ENCODE data around the gene ZP4. TPM values are rescaled to one million over a fixed set of nuclear protein-coding genes. Genes with fewer than 3 reads are reported as not detected.
"Not testable (repeated sequence)": the region's sequence is repeated elsewhere in the genome, so short reads cannot be mapped to it uniquely, and the experiment has no call there.

ZP4 gene
- polyA plus RNA-seq, 4 donors: not detected

DNA sequence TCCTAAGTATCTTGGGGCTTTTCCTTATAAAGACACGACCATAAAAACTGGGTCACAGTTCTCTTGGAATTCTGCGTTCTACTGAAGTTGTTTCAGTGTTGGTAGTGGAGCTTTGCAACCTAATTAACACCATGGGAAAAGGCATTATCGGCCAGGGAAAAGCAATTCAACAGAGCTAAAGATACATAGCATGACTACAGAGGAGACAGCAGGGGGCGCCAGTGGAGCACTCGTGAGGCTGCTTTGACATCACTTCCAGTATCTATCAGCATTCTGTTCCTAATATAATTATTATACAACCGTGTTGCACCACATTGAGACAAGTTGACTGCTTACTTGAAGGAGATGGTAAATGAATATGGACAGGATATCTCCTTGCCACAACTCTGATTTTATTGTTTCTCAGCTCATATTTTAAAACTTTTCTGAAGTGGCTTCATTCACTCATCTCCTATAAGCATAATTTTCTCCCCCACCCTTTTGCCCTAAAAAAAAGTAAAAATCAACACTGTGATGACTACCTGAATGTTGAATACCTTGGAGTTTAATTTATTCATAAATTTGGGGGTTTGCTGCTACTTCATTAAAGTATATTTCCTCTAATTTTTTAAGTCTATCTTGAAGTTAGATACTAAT, 39.4 kb downstream of the ZP4 start:
- 18 to 22% (median 18%) methylated on average over 6 of the region's 6 CpGs for WGBS, 3 donors
- H3K27ac ChIP-seq (ENCODE audit: low read depth in 1 of 3, low read length in 2 of 3): no peak overlapping the region
- H3K4me3 ChIP-seq (ENCODE audit: low read depth in 1 of 3, low read length in 3 of 3): no peak overlapping the region
- DNase-seq (peak; percentile 45 to 48), FAIRE-seq (no peak)
- H3K27me3 ChIP-seq (ENCODE audit: control insufficient read depth in 3 of 3, insufficient read depth in 3 of 3, low read length in 3 of 3): no peaks in the 10 kb centered on the region
- no peaks in the 10 kb centered on the region for H3K4me1 ChIP-seq (ENCODE audit: control insufficient read depth in 3 of 3, insufficient read depth in 2 of 3, low read depth in 1 of 3, low read length in 2 of 3)
- no peaks in the 10 kb centered on the region for H3K36me3 ChIP-seq (ENCODE audit: control insufficient read depth in 3 of 3, insufficient read depth in 2 of 3, low read depth in 1 of 3, low read length in 3 of 3)
- no peaks in the 10 kb centered on the region for H3K9me3 ChIP-seq (ENCODE audit: control insufficient read depth in 2 of 2, insufficient read depth in 1 of 2, low read depth in 1 of 2, low read length in 1 of 2)

GRCh38 chr1:237843516-237843915, 47.2 kb downstream of the ZP4 start:
- DNase-seq; H3K36me3 ChIP-seq (ENCODE audit: control insufficient read depth in 3 of 3, insufficient read depth in 2 of 3, low read depth in 1 of 3, low read length in 3 of 3); H3K27me3 ChIP-seq (ENCODE audit: control insufficient read depth in 3 of 3, insufficient read depth in 3 of 3, low read length in 3 of 3); H3K27ac ChIP-seq (ENCODE audit: low read depth in 1 of 3, low read length in 2 of 3); H3K4me1 ChIP-seq (ENCODE audit: control insufficient read depth in 3 of 3, insufficient read depth in 2 of 3, low read depth in 1 of 3, low read length in 2 of 3); H3K9me3 ChIP-seq (ENCODE audit: control insufficient read depth in 2 of 2, insufficient read depth in 1 of 2, low read depth in 1 of 2, low read length in 1 of 2); FAIRE-seq; H3K4me3 ChIP-seq (ENCODE audit: low read depth in 1 of 3, low read length in 3 of 3): not testable (repeated sequence)
- WGBS, 3 donors: 85 to 94% (median 91%) methylated on average over 3 of the region's 3 CpGs

DNA sequence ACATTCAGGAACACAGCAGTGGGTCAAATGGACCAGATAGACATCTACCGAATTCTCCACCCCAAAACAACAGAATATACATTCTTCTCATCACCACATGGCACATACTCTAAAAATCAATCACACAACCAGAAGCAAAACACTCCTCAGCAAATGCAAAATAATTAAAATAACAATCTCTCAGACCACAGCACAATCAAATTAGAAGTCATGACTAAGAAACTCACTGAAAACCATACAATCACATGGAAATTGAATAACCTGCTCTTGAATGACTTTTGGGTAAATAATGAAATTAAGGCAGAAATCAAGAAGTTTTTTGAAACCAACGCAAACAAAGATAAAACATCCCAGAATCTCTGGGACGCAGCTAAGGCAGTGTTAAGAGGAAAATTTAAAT, 49.2 kb downstream of the ZP4 start:
- Histone ChIP-seq H3K4me1 (ENCODE audit: control insufficient read depth in 3 of 3, insufficient read depth in 2 of 3, low read depth in 1 of 3, low read length in 2 of 3) (no peaks in the 10 kb centered on the region), H3K27ac (ENCODE audit: low read depth in 1 of 3, low read length in 2 of 3) (no peak overlapping the region), H3K27me3 (ENCODE audit: control insufficient read depth in 3 of 3, insufficient read depth in 3 of 3, low read length in 3 of 3) (no peaks in the 10 kb centered on the region), H3K36me3 (ENCODE audit: control insufficient read depth in 3 of 3, insufficient read depth in 2 of 3, low read depth in 1 of 3, low read length in 3 of 3) (no peaks in the 10 kb centered on the region), H3K9me3 (ENCODE audit: control insufficient read depth in 2 of 2, insufficient read depth in 1 of 2, low read depth in 1 of 2, low read length in 1 of 2) (no peaks in the 10 kb centered on the region), H3K4me3 (ENCODE audit: low read depth in 1 of 3, low read length in 3 of 3) (no peak overlapping the region)
- no peak for DNase-seq
- WGBS, 3 donors: 67 to 76% (median 74%) methylated on average over 3 of the region's 3 CpGs
- no peak for FAIRE-seq

- no peaks in the 10 kb centered on the region for H3K36me3 ChIP-seq (ENCODE audit: control insufficient read depth in 3 of 3, insufficient read depth in 2 of 3, low read depth in 1 of 3, low read length in 3 of 3)
- H3K27me3 ChIP-seq (ENCODE audit: control insufficient read depth in 3 of 3, insufficient read depth in 3 of 3, low read length in 3 of 3): no peaks in the 10 kb centered on the region
- H3K4me1 ChIP-seq (ENCODE audit: control insufficient read depth in 3 of 3, insufficient read depth in 2 of 3, low read depth in 1 of 3, low read length in 2 of 3): no peaks in the 10 kb centered on the region
- H3K4me3 ChIP-seq (ENCODE audit: low read depth in 1 of 3, low read length in 3 of 3): no peak overlapping the region
- H3K9me3 ChIP-seq (ENCODE audit: control insufficient read depth in 2 of 2, insufficient read depth in 1 of 2, low read depth in 1 of 2, low read length in 1 of 2): no peaks in the 10 kb centered on the region
- no peak for FAIRE-seq
- no peak overlapping the region for H3K27ac ChIP-seq (ENCODE audit: low read depth in 1 of 3, low read length in 2 of 3)
- no peak for DNase-seq
- 87 to 96% (median 92%) methylated on average over 6 of the region's 6 CpGs for WGBS, 3 donors
Observed at GRCh38 chr1:237838904-237839534, 51.7 kb downstream of the ZP4 start.

DNA sequence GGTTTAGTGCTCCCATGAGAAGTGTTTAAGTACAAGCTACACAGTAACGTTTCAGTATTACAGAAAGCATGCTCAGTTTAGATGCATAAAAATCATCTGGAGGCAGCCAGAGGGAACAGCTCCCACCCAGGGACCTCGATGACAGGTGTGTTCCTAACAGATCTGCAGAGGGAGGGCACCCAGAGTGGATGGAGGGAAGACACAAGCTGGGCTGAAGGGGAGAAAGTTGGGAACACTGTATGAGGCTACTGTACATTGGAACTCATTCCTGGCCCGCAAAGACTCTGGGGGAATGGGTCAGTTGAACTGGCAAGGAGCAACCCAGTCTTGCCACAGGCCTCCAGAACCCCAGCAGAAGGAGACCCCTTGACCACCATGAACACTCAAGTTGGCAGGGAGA, 52.4 kb downstream of the ZP4 start:
- Histone ChIP-seq H3K27ac (ENCODE audit: low read depth in 1 of 3, low read length in 2 of 3) (no peak overlapping the region), H3K36me3 (ENCODE audit: control insufficient read depth in 3 of 3, insufficient read depth in 2 of 3, low read depth in 1 of 3, low read length in 3 of 3) (no peaks in the 10 kb centered on the region), H3K27me3 (ENCODE audit: control insufficient read depth in 3 of 3, insufficient read depth in 3 of 3, low read length in 3 of 3) (no peaks in the 10 kb centered on the region), H3K4me3 (ENCODE audit: low read depth in 1 of 3, low read length in 3 of 3) (no peak overlapping the region), H3K9me3 (ENCODE audit: control insufficient read depth in 2 of 2, insufficient read depth in 1 of 2, low read depth in 1 of 2, low read length in 1 of 2) (no peaks in the 10 kb centered on the region), H3K4me1 (ENCODE audit: control insufficient read depth in 3 of 3, insufficient read depth in 2 of 3, low read depth in 1 of 3, low read length in 2 of 3) (no peaks in the 10 kb centered on the region)
- FAIRE-seq (no peak), DNase-seq (no peak)
- WGBS, 3 donors: 51 to 66% (median 59%) methylated on average over 3 of the region's 3 CpGs

DNA sequence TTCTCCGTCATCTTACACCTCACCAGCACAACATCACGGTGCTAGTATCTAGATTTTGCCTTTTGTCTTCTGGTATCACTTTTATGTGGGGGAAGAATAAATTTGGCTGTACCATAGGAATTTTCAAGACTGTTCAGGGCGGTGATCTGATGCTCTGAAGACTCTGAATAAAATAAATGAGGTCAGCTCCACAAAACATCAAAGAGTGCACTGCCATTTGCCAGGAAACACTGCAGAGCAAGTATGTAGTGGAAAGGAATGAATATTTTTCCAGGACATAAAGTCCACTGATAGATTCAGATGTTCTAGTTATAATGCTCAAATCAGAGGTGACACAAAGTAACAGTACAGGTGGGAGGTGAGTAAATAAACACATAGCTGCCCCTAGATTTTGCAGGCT, 56.3 kb downstream of the ZP4 start:
- Histone ChIP-seq H3K4me3 (ENCODE audit: low read depth in 1 of 3, low read length in 3 of 3) (no peak overlapping the region), H3K36me3 (ENCODE audit: control insufficient read depth in 3 of 3, insufficient read depth in 2 of 3, low read depth in 1 of 3, low read length in 3 of 3) (no peaks in the 10 kb centered on the region), H3K27me3 (ENCODE audit: control insufficient read depth in 3 of 3, insufficient read depth in 3 of 3, low read length in 3 of 3) (peaks cover 0 to 1% (median 0%) of the 10 kb centered on the region in 3 donors), H3K27ac (ENCODE audit: low read depth in 1 of 3, low read length in 2 of 3) (no peak overlapping the region), H3K9me3 (ENCODE audit: control insufficient read depth in 2 of 2, insufficient read depth in 1 of 2, low read depth in 1 of 2, low read length in 1 of 2) (no peaks in the 10 kb centered on the region), H3K4me1 (ENCODE audit: control insufficient read depth in 3 of 3, insufficient read depth in 2 of 3, low read depth in 1 of 3, low read length in 2 of 3) (no peaks in the 10 kb centered on the region)
- FAIRE-seq (no peak), DNase-seq (no peak)
- WGBS, 3 donors: 81 to 85% (median 84%) methylated on average over 3 of the region's 3 CpGs

DNA sequence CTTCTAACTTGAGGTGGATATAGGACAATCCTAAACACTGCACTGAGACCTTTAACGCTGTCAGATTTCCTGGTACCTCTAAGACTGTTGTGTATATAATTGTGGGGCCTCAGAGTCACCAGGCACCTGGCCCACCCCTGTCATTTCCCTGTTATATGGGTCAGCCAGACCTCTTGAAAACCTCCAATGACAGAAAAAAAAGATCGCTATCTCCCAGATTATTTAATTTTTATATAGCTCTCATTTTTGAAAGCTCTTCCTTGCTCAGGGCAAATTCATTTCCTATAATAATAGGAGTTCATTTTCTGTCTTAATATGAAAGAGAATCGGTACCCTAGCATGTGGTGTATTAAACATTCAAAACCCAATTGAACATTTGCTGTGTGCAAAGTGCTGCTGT, 56.7 kb downstream of the ZP4 start:
- Histone ChIP-seq H3K4me3 (ENCODE audit: low read depth in 1 of 3, low read length in 3 of 3) (no peak overlapping the region), H3K27ac (ENCODE audit: low read depth in 1 of 3, low read length in 2 of 3) (no peak overlapping the region), H3K36me3 (ENCODE audit: control insufficient read depth in 3 of 3, insufficient read depth in 2 of 3, low read depth in 1 of 3, low read length in 3 of 3) (no peaks in the 10 kb centered on the region), H3K4me1 (ENCODE audit: control insufficient read depth in 3 of 3, insufficient read depth in 2 of 3, low read depth in 1 of 3, low read length in 2 of 3) (no peaks in the 10 kb centered on the region), H3K27me3 (ENCODE audit: control insufficient read depth in 3 of 3, insufficient read depth in 3 of 3, low read length in 3 of 3) (peaks cover 0 to 1% (median 0%) of the 10 kb centered on the region in 3 donors), H3K9me3 (ENCODE audit: control insufficient read depth in 2 of 2, insufficient read depth in 1 of 2, low read depth in 1 of 2, low read length in 1 of 2) (no peaks in the 10 kb centered on the region)
- FAIRE-seq (no peak), DNase-seq (no peak)
- WGBS, 3 donors: 77 to 87% (median 81%) methylated on average over 3 of the region's 3 CpGs

DNA sequence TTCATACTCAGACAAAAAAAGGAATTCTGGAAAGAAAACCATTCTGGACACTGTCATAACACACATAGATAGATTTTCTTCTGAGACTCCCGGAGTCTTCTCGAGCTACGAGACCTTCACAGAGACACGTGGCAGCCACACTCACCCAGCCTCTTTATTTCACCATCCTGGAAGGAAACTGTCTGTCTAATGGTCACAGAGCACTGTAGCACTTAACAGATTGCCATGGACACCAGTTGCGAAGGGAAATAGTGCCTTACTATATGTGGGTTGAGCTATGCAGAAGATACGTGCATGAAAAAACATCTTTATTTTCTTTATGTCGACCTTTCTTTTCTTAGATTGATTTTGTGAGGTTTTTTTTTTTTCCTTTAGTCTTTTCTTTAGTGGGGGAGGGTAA, 57.9 kb downstream of the ZP4 start:
- H3K4me3 ChIP-seq (ENCODE audit: low read depth in 1 of 3, low read length in 3 of 3): no peak overlapping the region
- WGBS, 3 donors: 68 to 84% (median 78%) methylated on average over 7 of the region's 7 CpGs
- no peak for DNase-seq
- H3K9me3 ChIP-seq (ENCODE audit: control insufficient read depth in 2 of 2, insufficient read depth in 1 of 2, low read depth in 1 of 2, low read length in 1 of 2): no peaks in the 10 kb centered on the region
- FAIRE-seq: no peak
- H3K27ac ChIP-seq (ENCODE audit: low read depth in 1 of 3, low read length in 2 of 3): no peak overlapping the region
- no peaks in the 10 kb centered on the region for H3K4me1 ChIP-seq (ENCODE audit: control insufficient read depth in 3 of 3, insufficient read depth in 2 of 3, low read depth in 1 of 3, low read length in 2 of 3)
- no peaks in the 10 kb centered on the region for H3K36me3 ChIP-seq (ENCODE audit: control insufficient read depth in 3 of 3, insufficient read depth in 2 of 3, low read depth in 1 of 3, low read length in 3 of 3)
- peaks cover 0 to 1% (median 0%) of the 10 kb centered on the region in 3 donors for H3K27me3 ChIP-seq (ENCODE audit: control insufficient read depth in 3 of 3, insufficient read depth in 3 of 3, low read length in 3 of 3)

Measured in small intestine (tissue), 7 donors.